ENCODE measurements around the gene RNF180.

DNA sequence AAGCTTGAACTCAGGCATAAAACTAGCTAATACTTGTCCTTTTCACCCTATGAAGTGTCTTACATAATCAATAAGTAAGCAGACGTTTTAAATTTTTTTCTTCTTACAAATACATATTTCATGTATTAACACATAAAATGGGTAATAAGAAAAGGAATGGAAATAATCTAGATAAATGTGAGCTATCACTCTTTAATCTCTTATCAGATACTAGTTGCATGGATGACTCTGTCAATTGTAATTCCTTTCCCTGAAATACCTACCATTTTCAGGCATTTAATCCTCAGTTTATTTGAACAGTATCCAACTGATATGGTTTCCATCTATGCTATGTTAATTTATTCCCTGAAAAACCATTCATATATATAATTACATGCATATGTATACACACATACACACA, 174.1 kb downstream of the RNF180 start:
- TF ChIP-seq POLR2A (IDR thresholded peaks at IDR 0.05; ENCODE audit: low read depth, low read length) (no peak), TAF1 (IDR thresholded peaks at IDR 0.05; ENCODE audit: low read depth, low read length) (no peak), POLR2AphosphoS5 (IDR thresholded peaks at IDR 0.05; ENCODE audit: low read depth, low read length) (no peak), SPI1 (IDR thresholded peaks at IDR 0.05; ENCODE audit: low read depth, low read length) (no peak)
